Gastrocnemius medialis (tissue), 4 donors: Measurements from ENCODE around the gene FBXL7.

Experiments used
- POLR2A ChIP-seq, 2 donors: fragments of 450-650 bp; IDR thresholded peaks; one replicate each; pipeline ENCODE4 v1.6.1; 2017; ENCODE audit warnings: antibody characterized with exemption in 2 of 2, mild to moderate bottlenecking in 2 of 2, moderate library complexity in 2 of 2
- TF ChIP-seq, protein P1 (sequence below), 5 experiments: fragments of 450-650 bp in 3 of 5; fragments of 200-600 bp in 2 of 5; sonication (generic) in 2 of 5; IDR thresholded peaks in 4 of 5; conservative IDR thresholded peaks in 1 of 5; 1 replicate in 4 of 5; 2 replicates in 1 of 5; pipeline ENCODE4 v1.5.1; 2016 to 2019; ENCODE audit warnings: antibody characterized with exemption in 5 of 5, mild to moderate bottlenecking in 3 of 5, moderate library complexity in 3 of 5

DNA sequence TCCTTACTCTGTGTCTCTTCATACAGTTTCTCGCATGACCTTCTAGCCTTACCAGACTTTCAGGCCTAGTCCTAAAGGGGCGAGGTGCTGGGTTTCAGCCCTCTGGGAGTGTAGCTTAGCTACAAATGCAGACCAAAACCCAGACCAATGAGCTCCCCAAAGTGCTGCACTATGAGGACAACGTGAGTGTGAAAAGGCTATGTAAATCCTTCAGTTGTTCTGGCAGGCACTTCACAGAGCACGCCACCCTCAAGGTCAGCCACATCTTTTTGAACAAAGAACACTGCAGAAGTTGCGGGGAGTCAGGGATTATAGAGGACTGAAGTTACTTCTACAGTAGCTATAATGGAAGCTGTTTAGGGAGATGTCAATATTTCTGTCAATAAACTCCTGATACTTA is 377.9 kb downstream of the FBXL7 start:
- no peak for TF ChIP-seq POLR2A (IDR thresholded peaks at IDR 0.05)
- TF ChIP-seq, protein P1, sequence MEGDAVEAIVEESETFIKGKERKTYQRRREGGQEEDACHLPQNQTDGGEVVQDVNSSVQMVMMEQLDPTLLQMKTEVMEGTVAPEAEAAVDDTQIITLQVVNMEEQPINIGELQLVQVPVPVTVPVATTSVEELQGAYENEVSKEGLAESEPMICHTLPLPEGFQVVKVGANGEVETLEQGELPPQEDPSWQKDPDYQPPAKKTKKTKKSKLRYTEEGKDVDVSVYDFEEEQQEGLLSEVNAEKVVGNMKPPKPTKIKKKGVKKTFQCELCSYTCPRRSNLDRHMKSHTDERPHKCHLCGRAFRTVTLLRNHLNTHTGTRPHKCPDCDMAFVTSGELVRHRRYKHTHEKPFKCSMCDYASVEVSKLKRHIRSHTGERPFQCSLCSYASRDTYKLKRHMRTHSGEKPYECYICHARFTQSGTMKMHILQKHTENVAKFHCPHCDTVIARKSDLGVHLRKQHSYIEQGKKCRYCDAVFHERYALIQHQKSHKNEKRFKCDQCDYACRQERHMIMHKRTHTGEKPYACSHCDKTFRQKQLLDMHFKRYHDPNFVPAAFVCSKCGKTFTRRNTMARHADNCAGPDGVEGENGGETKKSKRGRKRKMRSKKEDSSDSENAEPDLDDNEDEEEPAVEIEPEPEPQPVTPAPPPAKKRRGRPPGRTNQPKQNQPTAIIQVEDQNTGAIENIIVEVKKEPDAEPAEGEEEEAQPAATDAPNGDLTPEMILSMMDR (IDR thresholded peaks at IDR 0.05 in 4 of 5, conservative IDR thresholded peaks at IDR 0.05 in 1 of 5): no peak
